Measurements from ENCODE around the gene INPP1.
"Not testable (repeated sequence)": the region's sequence is repeated elsewhere in the genome, so short reads cannot be mapped to it uniquely, and the experiment has no call there.

Gene INPP1

DNA sequence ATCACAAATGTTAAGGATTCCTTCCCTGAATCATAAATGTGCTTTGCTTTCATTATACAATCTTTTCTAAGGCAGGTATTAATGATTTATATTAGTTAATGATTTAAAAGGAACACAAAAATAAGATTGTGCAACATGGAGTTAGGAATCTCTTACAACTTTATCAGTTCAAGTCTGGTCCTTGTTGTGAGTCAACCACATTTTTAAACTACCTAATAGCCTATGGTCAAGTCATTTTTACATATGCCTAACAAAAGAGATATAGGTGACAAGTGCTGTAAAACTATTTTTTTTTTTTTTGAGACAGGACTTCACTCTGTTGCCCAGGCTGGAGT, 8.2 kb upstream of the INPP1 start:
- no peak for FAIRE-seq
- TF ChIP-seq POLR2AphosphoS5 (IDR thresholded peaks at IDR 0.05; ENCODE audit: low read depth, low read length): no peak
- no peak for DNase-seq (ENCODE audit: insufficient read length)

DNA sequence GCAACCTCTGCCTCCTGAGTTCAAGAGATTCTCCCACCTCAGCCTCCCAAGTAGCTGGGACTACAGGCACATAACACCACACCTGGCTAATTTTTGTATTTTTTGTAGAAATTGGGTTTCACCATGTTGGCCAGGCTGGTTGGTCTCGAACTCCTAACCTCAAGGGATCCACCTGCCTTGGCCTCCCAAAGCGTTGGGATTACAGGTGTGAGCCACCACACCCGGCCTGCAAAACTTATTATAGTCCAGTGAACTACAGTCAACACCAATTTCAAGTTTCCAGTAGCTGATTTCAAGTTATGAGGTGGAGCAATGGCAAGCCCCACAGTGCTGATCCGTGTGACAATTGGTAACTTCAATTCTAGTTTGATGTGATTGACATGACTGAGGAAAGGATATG, 7.8 kb upstream of the INPP1 start:
- FAIRE-seq; DNase-seq (ENCODE audit: insufficient read length): not testable (repeated sequence)

DNA sequence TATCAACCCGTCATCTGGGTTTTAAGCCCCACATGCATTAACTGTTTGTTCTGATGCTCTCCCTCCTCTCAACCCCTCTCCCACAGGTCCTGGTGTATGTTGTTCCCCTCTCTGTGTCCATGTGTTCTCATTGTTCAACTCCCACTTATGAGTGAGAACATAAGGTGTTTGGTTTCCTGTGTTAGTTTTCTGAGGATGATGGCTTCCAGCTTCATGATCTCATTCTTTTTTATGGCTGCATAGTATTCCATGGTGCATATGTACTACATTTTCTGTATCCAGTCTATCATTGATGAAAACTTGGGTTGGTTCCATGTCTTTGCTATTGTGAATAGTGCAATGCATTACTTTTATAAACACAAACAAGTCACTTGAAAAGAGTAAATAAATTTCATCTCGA, 7.0 kb upstream of the INPP1 start:
- DNase-seq (ENCODE audit: insufficient read length) (no peak), FAIRE-seq (no peak)
- TF ChIP-seq POLR2AphosphoS5 (IDR thresholded peaks at IDR 0.05; ENCODE audit: low read depth, low read length) (no peak), POLR2A (IDR thresholded peaks at IDR 0.05; ENCODE audit: low read depth, low read length) (no peak), TAF1 (IDR thresholded peaks at IDR 0.05; ENCODE audit: borderline replicate concordance, low read depth, low read length) (no peak)

DNA sequence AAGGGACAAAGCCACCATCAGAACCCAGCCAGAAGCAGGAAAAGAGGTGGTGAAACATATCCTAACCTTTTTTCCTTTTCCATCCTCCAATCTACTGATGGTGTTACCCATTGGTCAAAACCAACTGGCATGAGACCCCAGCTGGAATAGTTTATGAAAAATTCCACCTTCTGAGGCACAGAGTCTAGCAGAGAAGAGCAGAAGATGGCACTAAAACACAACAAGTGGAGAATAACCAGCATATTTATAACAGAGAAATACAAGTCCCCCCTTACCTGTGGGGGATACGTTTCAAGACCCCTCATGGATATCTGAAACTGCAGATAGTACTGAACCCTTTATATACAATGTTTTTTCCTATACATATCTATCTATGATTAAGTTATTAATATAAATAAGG, 4.9 kb upstream of the INPP1 start:
- TF ChIP-seq POLR2A (IDR thresholded peaks at IDR 0.05; ENCODE audit: low read depth, low read length): no peak
- no peak for TF ChIP-seq TAF1 (IDR thresholded peaks at IDR 0.05; ENCODE audit: borderline replicate concordance, low read depth, low read length)
- TF ChIP-seq POLR2AphosphoS5 (IDR thresholded peaks at IDR 0.05; ENCODE audit: low read depth, low read length): no peak
- DNase-seq (ENCODE audit: insufficient read length) (no peak), FAIRE-seq (no peak)

DNA sequence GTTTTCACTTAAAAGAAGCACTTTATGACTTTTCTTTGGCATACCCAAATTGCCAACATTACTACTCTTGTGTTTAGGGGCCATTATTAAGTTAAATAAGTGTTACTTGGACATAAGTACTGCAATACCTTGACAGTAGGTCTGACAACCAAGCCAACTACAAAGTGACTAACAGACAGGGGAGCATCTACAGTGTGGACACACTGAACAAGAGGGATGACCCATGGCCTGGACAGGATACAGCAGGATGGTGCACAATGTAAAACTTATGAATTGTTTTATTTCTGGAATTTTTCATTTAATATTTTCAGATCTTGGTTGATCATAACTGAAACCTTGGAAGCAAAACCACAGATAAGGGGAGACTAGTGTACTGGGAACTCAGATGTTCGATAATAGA, 4.0 kb upstream of the INPP1 start:
- FAIRE-seq: peak; percentile 64
- TF ChIP-seq POLR2AphosphoS5 (IDR thresholded peaks at IDR 0.05; ENCODE audit: low read depth, low read length): no peak
- TF ChIP-seq TAF1 (IDR thresholded peaks at IDR 0.05; ENCODE audit: borderline replicate concordance, low read depth, low read length): no peak
- TF ChIP-seq POLR2A (IDR thresholded peaks at IDR 0.05; ENCODE audit: low read depth, low read length): no peak

DNA sequence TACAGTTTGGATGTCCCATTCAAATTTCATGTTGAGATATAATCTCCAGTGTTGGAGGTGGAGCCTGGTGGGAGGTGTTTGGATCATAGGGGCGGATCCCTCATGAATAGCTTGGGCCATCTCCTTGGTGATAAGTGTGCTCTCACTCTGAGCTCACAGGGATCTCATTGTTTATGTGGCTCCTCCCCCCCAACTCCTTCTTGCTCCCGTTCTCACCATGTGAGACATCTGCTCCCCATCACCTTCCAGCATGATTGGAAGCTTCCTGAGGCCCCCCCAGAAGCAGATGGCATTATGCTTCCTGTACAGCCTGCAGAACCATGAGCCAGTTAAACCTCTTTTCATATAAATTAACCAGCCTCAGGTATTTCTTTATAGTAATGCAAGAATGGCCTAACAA, 3.0 kb upstream of the INPP1 start:
- TF ChIP-seq POLR2AphosphoS5 (IDR thresholded peaks at IDR 0.05; ENCODE audit: low read depth, low read length) (no peak), TAF1 (IDR thresholded peaks at IDR 0.05; ENCODE audit: borderline replicate concordance, low read depth, low read length) (no peak), POLR2A (IDR thresholded peaks at IDR 0.05; ENCODE audit: low read depth, low read length) (no peak)
- DNase-seq (ENCODE audit: insufficient read length) (no peak), FAIRE-seq (no peak)

More for the DNA sequence above, 4.0 kb upstream of the INPP1 start:
- DNase-seq (ENCODE audit: insufficient read length): no peak

DNA sequence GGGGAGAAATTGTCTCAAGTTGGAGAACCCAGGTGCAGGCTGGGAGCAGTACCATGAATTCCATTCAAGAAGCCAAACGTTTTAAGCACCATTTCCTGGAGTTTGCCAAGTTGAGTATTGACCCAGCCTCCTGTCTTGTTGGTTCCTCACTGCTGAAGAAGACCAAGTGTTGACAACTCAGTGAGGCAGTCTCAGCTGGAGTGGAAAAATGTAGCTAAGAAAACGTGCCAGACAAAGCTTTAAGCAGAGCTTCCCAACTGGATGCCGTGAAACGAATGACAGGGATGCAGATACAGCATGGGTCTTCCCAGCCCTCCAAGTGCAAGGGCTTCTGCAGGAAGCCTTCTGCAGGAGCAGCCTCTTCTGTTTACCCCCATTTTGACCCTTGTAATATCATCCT, 778 bp upstream of the INPP1 start:
- TF ChIP-seq POLR2A (IDR thresholded peaks at IDR 0.05; ENCODE audit: low read depth, low read length) (no peak), TAF1 (IDR thresholded peaks at IDR 0.05; ENCODE audit: borderline replicate concordance, low read depth, low read length) (no peak), POLR2AphosphoS5 (IDR thresholded peaks at IDR 0.05; ENCODE audit: low read depth, low read length) (no peak)
- FAIRE-seq (peak; percentile 46), DNase-seq (ENCODE audit: insufficient read length) (no peak)

DNA sequence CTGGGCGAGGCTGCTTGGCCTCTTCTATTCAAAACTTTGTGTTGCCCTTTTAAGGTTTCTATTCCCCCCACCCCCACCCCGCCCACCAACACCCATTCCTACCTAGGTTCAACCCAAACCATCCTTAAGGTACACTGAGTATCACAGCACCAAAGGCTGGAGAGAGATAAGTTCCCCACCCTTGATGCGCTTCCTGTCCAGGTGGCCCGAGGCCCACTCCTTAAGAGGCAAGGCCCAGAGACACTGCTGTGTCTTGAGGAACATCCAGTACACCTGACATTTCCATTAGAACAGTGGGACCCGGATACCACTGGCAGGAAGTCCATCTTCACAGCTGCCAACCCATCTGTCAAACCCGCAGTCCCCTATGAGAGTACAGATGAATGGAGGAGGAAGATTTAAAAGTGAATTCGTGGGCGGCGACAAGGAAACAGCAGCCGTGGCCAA, 277 bp upstream of the INPP1 start:
- DNase-seq (ENCODE audit: insufficient read length): no peak
- peak; percentile 95 for FAIRE-seq
- no peak for TF ChIP-seq TAF1 (IDR thresholded peaks at IDR 0.05; ENCODE audit: borderline replicate concordance, low read depth, low read length)
- no peak for TF ChIP-seq POLR2A (IDR thresholded peaks at IDR 0.05; ENCODE audit: low read depth, low read length)
- TF ChIP-seq POLR2AphosphoS5 (IDR thresholded peaks at IDR 0.05; ENCODE audit: low read depth, low read length): no peak

DNA sequence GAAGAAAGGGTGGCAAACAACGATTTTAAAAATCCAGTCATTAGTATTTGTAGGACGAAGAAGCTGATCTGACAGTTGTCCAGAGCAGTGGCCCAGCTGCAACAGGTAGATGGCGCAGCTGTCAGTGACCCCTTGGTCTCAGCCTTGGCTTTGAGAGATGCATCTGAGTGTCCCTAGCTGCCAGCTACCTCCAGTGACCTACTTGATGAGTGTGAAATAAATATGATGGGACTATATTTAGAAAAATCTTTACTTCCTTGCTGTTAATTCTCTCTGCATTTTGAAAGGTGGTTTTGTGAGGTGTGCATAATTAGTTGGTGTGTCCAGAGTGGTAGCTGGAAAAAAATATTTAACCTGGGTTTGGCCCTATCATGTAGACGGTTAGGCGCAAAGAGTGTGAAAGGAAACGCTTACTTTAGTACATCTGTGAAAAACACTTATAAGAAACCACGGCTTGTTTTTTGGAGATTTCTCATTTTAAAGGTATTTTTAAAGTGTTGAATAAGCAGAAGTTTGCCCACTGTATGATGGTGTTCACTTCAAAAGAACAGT, 963 bp downstream of the INPP1 start:
- TF ChIP-seq TAF1 (IDR thresholded peaks at IDR 0.05; ENCODE audit: borderline replicate concordance, low read depth, low read length) (no peak), POLR2AphosphoS5 (IDR thresholded peaks at IDR 0.05; ENCODE audit: low read depth, low read length) (no peak), POLR2A (IDR thresholded peaks at IDR 0.05; ENCODE audit: low read depth, low read length) (no peak)
- peak; percentile 88 for FAIRE-seq
- DNase-seq (ENCODE audit: insufficient read length): no peak

DNA sequence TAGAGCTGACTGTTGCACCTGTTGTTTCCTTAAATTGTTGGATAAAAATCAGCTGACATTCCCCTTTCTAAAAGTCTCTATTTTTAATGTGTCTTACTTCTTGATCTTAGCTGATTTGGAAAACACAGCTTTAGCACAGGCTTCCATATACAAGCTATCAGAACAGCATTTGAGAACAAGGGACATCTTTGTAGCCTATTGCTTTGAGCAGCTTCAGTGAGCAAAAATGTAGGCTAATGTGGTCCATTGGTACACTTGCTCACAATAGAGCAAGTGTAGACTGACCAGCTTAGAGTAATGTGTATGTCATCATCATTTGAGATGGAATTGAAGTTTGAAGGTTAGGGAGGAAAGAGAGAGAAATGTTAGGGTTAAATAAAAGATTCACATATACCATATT, 7.0 kb downstream of the INPP1 start:
- FAIRE-seq (no peak), DNase-seq (ENCODE audit: insufficient read length) (no peak)
- TF ChIP-seq POLR2AphosphoS5 (IDR thresholded peaks at IDR 0.05; ENCODE audit: low read depth, low read length): no peak
- TF ChIP-seq TAF1 (IDR thresholded peaks at IDR 0.05; ENCODE audit: borderline replicate concordance, low read depth, low read length): no peak
- TF ChIP-seq POLR2A (IDR thresholded peaks at IDR 0.05; ENCODE audit: low read depth, low read length): no peak

DNA sequence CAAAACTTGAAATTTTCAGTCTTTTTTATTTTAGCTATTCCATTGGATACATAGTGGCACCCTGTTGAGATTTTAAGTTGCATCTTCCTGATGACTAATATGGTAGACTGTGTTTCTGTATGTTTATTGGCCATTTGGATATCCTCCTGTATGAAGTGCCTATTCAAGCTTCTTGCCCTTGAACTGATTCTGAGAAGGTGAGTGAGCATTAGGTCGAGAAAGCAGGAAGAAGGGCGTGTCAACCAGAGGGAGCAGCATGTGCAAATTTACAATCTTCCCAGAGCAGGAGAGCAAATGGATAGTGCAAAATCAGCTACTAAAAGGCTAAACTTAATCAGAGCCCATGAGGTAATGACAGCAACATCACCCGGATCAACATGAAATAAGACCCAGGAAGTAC, 8.6 kb downstream of the INPP1 start:
- FAIRE-seq: no peak
- TF ChIP-seq POLR2AphosphoS5 (IDR thresholded peaks at IDR 0.05; ENCODE audit: low read depth, low read length) (no peak), POLR2A (IDR thresholded peaks at IDR 0.05; ENCODE audit: low read depth, low read length) (no peak), TAF1 (IDR thresholded peaks at IDR 0.05; ENCODE audit: borderline replicate concordance, low read depth, low read length) (no peak)
- no peak for DNase-seq (ENCODE audit: insufficient read length)

DNA sequence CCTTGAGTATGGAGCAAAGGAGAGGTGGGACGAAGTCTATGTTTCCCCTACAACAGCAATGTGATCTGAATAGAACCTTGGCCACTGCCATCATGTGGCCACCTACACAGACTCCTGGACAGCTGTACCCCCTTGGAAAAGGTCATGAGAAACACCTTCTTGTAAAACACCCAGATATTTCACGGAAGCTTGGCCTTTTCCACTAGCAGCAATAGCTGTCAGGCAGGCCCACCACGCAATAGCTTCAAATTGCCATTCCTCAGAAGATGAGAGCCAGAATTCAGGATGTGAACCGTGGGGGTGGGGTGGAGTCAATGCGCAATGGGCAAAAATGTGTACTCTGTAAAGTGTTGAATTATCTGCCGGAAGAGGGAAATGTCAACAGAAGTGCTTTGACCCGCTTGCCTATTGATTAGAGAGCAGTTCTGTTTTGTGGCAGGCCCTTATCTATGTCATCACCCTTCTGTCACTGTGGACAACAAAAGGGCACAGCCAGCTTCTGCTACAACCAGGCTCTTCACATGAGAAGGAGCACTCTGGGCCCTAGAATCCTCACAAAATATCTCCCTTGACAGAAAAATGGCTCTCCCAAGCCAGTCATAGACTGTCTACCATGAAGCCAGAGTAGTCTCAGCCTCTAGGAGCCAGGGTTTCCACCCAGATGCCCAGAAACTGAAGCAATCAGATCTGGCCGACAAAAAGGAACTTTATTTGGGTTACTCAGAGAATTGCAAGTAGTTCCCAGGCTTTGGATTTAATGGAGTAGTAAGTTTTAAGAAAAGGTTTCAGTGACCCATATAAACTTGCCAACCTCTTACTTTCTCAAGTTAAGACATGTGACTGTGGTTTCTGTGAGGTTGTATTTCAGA, 9.5 kb downstream of the INPP1 start:
- DNase-seq (ENCODE audit: insufficient read length) (no peak), FAIRE-seq (no peak)
- TF ChIP-seq TAF1 (IDR thresholded peaks at IDR 0.05; ENCODE audit: borderline replicate concordance, low read depth, low read length): no peak
- no peak for TF ChIP-seq POLR2AphosphoS5 (IDR thresholded peaks at IDR 0.05; ENCODE audit: low read depth, low read length)
- TF ChIP-seq POLR2A (IDR thresholded peaks at IDR 0.05; ENCODE audit: low read depth, low read length): no peak
